HL-60 (cell line): ENCODE data around the gene EFCAB8.

Source experiments
- DNase-seq, 2 experiments: peaks; one replicate each; pipeline ENCODE4 v3.0.0-alpha.2; 2010 to 2020; ENCODE audit warnings: low read depth in 1 of 2, low spot score in 1 of 2
- H3K27ac ChIP-seq: fragments of 250-450 bp; sonication (Bioruptor Pico); replicated peaks from 2 replicates; pipeline ENCODE4 v1.5.1; 2020; ENCODE audit warnings: mild to moderate bottlenecking, moderate library complexity
- H3K27me3 ChIP-seq: fragments of 250-450 bp; sonication (Bioruptor Pico); 2 replicates; pipeline ENCODE4 v1.5.1; 2021; ENCODE audit warnings: mild to moderate bottlenecking, moderate library complexity; ENCODE audit not compliant: insufficient read depth, poor library complexity, severe bottlenecking
- H3K4me3 ChIP-seq: replicated peaks from 2 replicates; pipeline ENCODE4 v1.5.1; 2011; ENCODE audit warnings: mild to moderate bottlenecking, control low read depth, low read length; ENCODE audit not compliant: insufficient read depth
- GABPA ChIP-seq: IDR thresholded peaks from 2 replicates; pipeline ENCODE4 v1.6.1; 2012; ENCODE audit warnings: low read depth
- POLR2AphosphoS5 ChIP-seq: IDR thresholded peaks from 2 replicates; pipeline ENCODE4 v1.6.1; 2012; ENCODE audit warnings: low read depth
- REST ChIP-seq: IDR thresholded peaks from 2 replicates; pipeline ENCODE4 v1.6.1; 2012; ENCODE audit warnings: low read depth; ENCODE audit not compliant: insufficient replicate concordance
- SPI1 ChIP-seq: IDR thresholded peaks from 2 replicates; pipeline ENCODE4 v1.6.1; 2012; ENCODE audit warnings: low read depth, mild to moderate bottlenecking, borderline replicate concordance
- TF ChIP-seq, protein P1 (sequence below): IDR thresholded peaks from one replicate; pipeline ENCODE4 v1.5.1; 2011; ENCODE audit warnings: low read length, control low read depth, inconsistent platforms; ENCODE audit not compliant: insufficient read depth

Gene EFCAB8

GRCh38 chr20:32920530-32921298, 62.0 kb downstream of the EFCAB8 start:
- Histone ChIP-seq H3K27me3 (no peaks in the 10 kb centered on the region), H3K4me3 (no peak overlapping the region), H3K27ac (no peak overlapping the region)
- no peak for DNase-seq
- TF ChIP-seq SPI1: no peak
- TF ChIP-seq POLR2AphosphoS5: no peak
- no peak for TF ChIP-seq GABPA
- TF ChIP-seq, protein P1, sequence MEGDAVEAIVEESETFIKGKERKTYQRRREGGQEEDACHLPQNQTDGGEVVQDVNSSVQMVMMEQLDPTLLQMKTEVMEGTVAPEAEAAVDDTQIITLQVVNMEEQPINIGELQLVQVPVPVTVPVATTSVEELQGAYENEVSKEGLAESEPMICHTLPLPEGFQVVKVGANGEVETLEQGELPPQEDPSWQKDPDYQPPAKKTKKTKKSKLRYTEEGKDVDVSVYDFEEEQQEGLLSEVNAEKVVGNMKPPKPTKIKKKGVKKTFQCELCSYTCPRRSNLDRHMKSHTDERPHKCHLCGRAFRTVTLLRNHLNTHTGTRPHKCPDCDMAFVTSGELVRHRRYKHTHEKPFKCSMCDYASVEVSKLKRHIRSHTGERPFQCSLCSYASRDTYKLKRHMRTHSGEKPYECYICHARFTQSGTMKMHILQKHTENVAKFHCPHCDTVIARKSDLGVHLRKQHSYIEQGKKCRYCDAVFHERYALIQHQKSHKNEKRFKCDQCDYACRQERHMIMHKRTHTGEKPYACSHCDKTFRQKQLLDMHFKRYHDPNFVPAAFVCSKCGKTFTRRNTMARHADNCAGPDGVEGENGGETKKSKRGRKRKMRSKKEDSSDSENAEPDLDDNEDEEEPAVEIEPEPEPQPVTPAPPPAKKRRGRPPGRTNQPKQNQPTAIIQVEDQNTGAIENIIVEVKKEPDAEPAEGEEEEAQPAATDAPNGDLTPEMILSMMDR: no peak
- TF ChIP-seq REST: no peak

DNA sequence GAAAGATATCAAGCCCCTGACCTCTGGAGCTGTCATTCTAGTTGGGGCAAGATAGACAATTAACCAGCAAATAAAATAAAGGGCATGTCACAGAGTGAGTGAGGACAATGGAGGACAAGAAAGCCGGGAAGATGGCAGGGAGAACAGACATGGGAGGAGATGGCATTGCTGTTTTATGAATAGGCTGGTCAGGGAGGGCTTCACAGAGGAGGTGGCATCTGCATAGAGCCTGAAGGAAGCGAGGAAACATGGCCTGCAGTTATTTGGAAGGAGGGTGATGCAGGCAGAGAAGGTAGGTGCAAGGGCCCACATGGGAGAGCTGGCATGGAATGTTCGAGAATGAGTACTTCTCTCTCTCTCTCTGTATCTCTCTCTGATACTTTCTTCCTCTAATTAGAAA, 63.7 kb downstream of the EFCAB8 start:
- no peak overlapping the region for H3K4me3 ChIP-seq
- H3K27me3 ChIP-seq: no peaks in the 10 kb centered on the region

DNA sequence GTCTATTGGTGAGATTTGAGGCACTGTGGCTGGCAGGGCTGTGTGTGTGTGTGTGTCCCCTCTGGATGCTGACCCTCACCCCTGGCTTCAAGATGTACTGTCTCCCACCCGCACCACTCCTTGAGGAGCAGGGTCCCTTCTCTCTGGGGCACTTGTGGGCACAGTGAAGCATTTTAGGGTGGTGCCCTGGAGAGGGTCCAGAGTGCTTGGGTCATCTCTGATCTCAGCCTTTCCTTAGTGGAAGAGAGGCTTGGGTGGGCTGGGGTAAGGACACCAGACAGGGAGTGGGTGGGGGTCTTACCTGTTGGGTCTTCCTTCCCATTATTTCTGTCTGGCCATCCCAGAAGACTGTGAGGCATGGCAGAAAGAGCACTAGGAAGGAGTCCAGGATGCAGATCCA, 66.1 kb downstream of the EFCAB8 start:
- Histone ChIP-seq H3K4me3 (no peak overlapping the region), H3K27me3 (no peaks in the 10 kb centered on the region), H3K27ac (no peak overlapping the region)
- TF ChIP-seq, protein P1: no peak
- TF ChIP-seq SPI1 (no peak), POLR2AphosphoS5 (no peak), REST (no peak), GABPA (no peak)
- DNase-seq: no peak

More for the DNA sequence above, 63.7 kb downstream of the EFCAB8 start:
- TF ChIP-seq, protein P1: no peak
- no peak for TF ChIP-seq SPI1
- H3K27ac ChIP-seq: no peak overlapping the region
- no peak for DNase-seq

DNA sequence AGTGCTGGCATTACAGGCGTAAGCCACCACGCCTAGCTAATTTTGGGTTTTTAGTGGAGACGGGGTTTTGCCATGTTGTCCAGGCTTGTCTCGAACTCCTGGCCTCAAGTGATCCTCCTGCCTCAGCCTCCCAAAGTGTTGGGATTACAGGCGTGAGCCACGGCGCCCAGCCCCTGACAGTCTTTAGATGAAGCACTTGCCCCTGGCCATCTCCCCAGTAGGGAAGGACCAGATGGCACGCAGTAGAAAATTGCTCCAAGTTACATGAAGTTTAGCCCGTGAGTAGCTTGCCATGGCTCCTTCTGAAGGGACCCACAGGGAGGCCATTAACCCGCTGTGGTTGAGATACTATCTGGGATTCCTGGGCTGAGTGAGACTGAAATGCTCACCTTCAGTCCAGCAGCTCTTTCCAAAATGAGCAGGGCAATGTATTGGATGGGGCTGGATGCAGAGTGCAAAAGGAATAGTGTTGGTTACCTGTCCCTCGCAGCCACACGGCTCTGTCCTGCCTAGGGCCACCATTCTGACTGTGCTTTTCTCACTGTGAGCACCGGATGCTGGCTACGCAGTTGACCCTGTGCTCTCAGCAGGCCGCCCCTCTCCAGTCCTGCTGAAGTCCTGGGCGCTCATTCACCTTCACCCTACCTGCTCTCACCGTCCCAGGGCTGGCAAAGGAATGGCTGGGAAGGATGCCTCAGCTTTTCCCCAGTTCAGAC, 66.9 kb downstream of the EFCAB8 start:
- TF ChIP-seq, protein P1: no peak
- TF ChIP-seq SPI1: no peak
- TF ChIP-seq GABPA: no peak
- Histone ChIP-seq H3K4me3 (no peak overlapping the region), H3K27ac (no peak overlapping the region), H3K27me3 (no peaks in the 10 kb centered on the region)
- no peak for DNase-seq
